ENCODE results near the gene IL7R.
"Not testable (repeated sequence)": the region's sequence is repeated elsewhere in the genome, so short reads cannot be mapped to it uniquely, and the experiment has no call there.

The IL7R gene

GRCh38 chr5:35877655-35878054 is 21.0 kb downstream of the IL7R start:
- DNase-seq: no peak

DNA sequence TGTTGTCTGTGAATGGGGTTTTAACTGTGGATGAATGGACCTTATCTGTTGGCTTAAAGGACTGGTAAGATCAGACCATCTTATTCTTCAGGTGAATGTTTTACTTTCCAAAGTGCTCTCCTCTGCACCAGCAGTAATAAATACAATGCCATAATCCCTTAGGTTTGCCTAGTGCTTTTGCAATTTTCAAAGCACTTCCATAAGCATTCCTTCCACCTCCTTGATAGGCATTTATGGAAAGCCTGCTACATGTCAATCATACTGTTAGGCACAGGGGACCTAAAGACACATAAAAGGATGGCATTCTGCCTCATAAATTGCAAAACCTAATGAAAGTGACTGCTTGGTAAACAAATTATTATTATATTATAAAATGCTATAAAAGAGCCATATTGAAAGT is 21.4 kb downstream of the IL7R start:
- no peak for DNase-seq

DNA sequence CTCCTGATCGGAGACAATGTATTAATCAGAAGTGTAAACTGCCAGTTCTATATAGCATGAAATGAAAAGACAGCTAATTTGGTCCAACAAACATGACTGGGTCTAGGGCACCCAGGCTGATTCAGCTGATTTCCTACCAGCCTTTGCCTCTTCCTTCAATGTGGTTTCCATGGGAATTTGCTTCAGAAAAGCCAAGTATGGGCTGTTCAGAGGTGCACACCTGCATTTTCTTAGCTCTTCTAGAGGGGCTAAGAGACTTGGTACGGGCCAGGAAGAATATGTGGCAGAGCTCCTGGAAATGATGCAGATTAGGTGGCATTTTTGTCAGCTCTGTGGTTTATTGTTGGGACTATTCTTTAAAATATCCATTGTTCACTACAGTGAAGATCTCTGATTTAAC is 22.4 kb downstream of the IL7R start:
- no peak for DNase-seq

DNA sequence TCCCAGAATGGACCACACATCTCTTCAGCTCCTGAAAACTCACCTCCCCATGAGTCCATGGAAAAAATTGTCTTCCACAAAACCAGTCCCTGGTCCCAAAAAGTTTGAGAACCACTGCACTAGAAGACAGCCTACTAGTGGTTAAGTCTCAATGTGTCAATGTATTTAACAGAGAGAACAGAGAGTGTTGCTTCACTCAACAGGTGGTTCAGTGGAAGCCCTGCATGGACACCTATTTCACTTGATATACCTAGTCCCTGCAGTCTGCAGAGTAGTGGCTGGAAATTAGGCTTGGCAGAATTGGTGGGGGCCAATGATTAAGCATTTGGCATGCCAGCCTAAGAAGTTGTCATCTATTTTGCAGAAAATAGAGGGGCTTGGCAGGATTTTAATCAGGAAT is 23.0 kb downstream of the IL7R start:
- DNase-seq: no peak

- DNase-seq: no peak
Measured at GRCh38 chr5:35880156-35880555, 23.5 kb downstream of the IL7R start.

GRCh38 chr5:35881758-35882157 is 25.1 kb downstream of the IL7R start:
- DNase-seq: no peak

GRCh38 chr5:35884191-35884769 is 27.6 kb downstream of the IL7R start:
- DNase-seq: no peak

DNA sequence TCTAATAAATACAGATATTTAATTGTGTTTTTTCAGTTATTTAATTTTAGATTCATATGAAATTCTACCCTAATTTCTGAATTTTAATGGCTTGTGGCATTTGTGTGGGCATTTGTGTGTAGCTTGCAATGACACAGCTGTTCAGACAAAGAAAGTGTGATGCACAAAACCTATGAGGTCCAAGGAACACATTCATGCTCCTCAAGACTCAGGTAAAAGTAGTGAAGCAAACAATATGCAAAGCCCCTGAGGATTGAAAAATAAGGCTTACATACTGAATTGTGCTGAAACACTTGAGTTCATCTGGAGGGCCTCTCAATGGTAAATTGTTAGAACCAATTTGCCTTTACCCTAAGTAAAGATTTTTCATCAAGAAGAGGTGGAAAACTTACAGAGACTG is 28.1 kb downstream of the IL7R start:
- DNase-seq: no peak

DNA sequence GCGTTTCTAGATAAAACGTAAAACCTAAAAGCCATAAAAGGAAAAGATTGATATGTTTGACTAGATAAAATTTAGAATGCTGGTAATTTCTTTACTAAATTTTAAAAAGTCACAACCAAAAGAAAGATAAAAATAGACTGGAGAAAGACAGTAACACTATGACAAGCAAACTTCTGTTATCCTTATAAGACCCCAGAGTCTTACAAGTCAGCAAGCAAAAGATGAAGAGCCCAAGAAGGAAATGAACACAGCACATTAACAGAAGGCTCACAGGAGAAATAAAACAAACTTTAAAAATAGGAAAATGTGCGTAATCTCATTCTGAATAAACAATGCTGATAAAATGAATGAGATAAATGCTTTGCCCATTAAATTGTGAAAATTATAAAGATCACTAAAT is 29.7 kb downstream of the IL7R start:
- no peak for DNase-seq

GRCh38 chr5:35887321-35888100 is 30.8 kb downstream of the IL7R start:
- DNase-seq: no peak

DNA sequence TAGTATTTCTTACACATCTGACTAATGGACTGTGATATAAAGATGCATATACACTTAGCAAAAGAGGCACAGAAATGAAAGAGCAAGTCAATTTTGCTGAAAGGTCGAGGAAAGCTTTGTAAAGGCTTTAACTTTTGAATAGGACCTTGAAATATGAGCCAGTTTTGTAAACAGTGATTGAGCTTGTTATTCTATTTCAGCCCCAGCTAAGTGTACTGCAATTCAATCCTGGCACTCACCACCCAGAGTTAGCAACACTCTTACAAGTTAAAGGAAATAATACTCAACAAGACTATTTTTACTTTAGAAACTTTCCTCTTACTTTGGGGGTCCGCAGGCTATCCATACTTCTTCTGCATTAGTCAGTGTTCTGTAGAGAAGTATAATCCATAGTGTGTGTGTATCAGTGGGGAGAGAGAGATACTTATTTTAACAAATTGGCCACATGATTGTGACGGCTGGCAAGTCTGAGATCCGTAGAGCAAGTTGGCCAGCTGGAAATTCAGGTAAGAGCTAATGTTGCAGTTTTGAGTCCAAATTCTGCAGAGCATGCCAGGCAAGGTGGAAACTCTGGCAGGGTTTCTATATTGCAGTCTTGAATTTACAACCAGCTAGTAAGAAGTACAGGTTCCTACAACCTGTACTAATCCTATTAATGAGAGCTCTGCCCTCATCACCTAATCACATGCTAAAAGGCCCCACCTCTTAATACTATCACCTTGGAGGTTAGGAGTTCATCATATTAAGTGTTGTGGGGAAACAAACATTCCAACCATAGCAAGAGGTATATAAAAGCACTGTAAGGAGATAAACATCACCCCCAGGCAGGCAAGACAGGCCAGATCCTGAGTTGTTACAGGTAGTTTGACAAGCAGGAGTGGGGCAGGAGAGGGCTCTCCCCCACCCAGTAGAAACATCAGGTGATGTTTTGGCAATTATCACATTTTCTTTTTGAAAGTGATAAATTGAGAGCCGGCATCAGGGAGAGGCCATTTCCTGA is 33.6 kb downstream of the IL7R start:
- no peak for DNase-seq

DNA sequence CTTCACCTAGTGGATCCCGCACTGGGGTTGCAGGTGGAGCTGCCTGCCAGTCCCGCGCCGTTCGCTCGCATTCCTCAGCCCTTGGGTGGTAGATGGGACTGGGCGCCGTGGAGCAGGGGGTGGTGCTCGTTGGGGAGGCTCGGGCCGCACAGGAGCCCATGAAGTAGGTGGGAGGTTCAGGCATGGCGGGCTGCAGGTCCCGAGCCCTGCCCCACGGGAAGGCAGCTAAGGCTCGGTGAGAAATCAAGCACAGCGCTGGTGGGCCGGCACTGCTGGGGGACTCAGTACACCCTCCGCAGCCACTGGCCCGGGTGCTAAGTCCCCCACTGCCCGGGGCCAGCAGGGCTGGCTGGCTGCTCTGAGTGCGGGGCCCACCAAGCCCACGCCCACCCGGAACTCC is 36.1 kb downstream of the IL7R start:
- DNase-seq: not testable (repeated sequence)

- no peak for DNase-seq
Measured at GRCh38 chr5:35894131-35894530, 37.4 kb downstream of the IL7R start.

GRCh38 chr5:35898952-35899660 is 42.4 kb downstream of the IL7R start:
- no peak for DNase-seq

GRCh38 chr5:35899800-35900199 is 43.1 kb downstream of the IL7R start:
- DNase-seq: no peak

- DNase-seq: no peak
Measured at GRCh38 chr5:35900972-35901695, 44.4 kb downstream of the IL7R start.

- no peak for DNase-seq
Measured at GRCh38 chr5:35902046-35902672, 45.5 kb downstream of the IL7R start.

DNA sequence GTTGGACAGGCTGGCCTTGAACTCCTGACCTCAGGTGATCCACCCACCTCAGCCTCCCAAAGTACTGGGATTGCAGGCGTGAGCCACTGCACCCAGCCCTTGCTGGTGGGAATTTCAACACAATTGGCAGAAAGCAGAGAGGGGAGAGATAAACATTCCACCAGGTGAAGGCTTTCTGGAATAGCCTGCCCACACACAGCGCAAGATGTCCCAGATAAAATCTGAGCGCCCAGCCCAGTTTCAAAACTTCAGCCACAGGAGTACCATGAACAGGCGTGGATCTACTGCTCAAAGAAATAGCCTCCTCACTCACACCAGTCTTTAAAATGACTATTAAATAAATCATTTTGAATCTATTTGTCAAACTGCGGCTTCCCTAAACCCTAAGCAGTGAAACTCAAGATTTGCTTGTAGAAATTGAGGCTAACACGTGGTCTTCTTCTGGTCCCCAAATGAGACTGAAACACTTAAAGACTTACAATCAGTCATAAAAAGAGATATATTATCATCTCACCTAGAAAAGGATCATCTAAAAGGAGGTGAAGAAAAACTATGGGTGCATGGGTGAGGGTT is 47.0 kb downstream of the IL7R start:
- no peak for DNase-seq

DNA sequence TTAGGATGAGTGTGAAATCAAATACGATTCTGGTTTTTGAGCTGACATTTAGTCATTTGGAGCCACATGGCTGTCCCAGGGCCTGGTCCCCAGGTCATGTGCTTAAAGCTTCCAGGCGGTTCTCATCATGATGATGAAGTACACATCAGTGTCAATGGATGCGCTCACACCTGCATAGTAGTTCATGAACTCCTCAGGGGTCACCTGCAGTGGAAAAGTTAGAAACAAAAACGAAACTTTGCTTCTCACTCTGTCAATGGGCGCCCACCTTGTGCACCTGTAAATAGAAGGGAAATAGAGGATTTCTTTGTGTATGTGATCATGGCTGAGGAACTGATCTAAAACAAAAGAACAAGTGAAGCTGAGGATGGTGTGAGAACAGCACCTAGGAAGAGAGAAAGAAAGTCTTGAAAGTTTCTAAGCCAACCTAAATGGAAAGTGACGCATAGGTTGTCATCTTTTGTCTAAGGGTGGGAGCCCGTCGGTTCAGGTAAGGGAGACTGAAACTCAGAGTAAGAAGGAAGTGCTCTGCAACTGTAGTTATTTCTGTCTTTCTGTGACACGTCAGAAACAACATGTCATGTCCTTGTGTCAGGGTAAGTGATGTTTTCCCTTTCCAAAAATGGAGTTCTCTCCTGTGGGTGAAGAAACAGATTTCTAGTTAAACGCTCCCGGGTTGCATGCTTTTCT is 47.9 kb downstream of the IL7R start:
- DNase-seq: no peak

DNA sequence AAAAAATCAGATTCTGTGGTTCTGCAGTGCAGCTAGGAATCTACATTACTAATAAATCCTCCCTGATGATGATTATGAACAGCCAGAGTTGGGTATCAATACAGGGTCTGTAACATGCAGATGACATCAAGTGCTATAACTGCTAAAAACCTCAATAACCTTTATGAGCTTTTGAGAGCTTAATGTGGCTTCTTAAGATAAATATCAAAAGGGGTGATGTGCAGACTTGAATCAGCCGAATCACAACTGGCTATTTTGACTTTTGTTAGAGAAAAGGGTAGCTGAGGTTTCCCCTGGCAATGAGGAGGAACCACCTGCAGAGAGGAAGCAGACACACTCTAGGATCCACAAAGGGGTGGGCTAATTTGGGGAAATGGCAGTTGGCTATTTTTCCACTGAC is 51.5 kb downstream of the IL7R start:
- no peak for DNase-seq

DNA sequence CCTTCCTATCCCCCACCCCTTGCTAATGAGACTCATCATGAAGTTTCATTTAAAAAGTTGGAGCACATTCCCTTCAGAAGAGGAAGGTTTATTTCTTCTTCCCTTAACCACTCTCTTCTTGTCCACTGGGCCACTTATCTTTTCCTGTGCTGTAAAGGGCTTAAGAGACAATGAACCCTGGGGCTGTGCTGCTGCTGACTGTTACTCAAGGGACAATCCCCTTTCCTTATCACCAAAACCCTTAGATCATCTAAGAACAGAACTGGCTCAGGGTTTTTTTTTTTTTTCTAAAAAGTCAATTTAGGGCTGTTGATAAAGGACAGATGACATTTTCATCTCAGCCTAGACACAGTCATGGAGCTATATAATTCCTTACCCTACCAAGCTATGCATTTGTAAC is 52.1 kb downstream of the IL7R start:
- no peak for DNase-seq
